Left renal pelvis (tissue), 4 donors: ENCODE data around the gene CLSTN1. TPM values are rescaled to one million over a fixed set of nuclear protein-coding genes. Genes with fewer than 3 reads are reported as not detected.
"Not testable (repeated sequence)": the region's sequence is repeated elsewhere in the genome, so short reads cannot be mapped to it uniquely, and the experiment has no call there.

ENCODE experiments used
- DNase-seq, 4 donors: peaks; one replicate each; pipeline ENCODE4 v3.0.0-alpha.2; 2013; ENCODE audit warnings: low read depth in 4 of 4, low spot score in 3 of 4
- polyA plus RNA-seq, 4 donors: library from polyadenylated mRNA; unstranded; fragments of 120-200 nt; gene quantifications; one replicate each; pipeline ENCODE4 v1.2.1, GENCODE V29; 2013; ENCODE audit not compliant: insufficient read length in 4 of 4

The CLSTN1 gene
- polyA plus RNA-seq, 4 donors: 137 to 159 (median 154) TPM

GRCh38 chr1:9768983-9769382, 54.8 kb downstream of the CLSTN1 start:
- DNase-seq: no peak

- no peak for DNase-seq
Observed at GRCh38 chr1:9767964-9768668, 55.6 kb downstream of the CLSTN1 start.

- DNase-seq: no peak
Observed at GRCh38 chr1:9766759-9767442, 56.9 kb downstream of the CLSTN1 start.

- DNase-seq: no peak
Observed at GRCh38 chr1:9764550-9764949, 59.2 kb downstream of the CLSTN1 start.

GRCh38 chr1:9763914-9764313, 59.9 kb downstream of the CLSTN1 start:
- DNase-seq: no peak

GRCh38 chr1:9762446-9762845, 61.3 kb downstream of the CLSTN1 start:
- not testable (repeated sequence) for DNase-seq

- no peak for DNase-seq
Observed at GRCh38 chr1:9761855-9762254, 61.9 kb downstream of the CLSTN1 start.

- DNase-seq: no peak
Observed at GRCh38 chr1:9760824-9761223, 62.9 kb downstream of the CLSTN1 start.

- no peak for DNase-seq
Observed at GRCh38 chr1:9759939-9760338, 63.8 kb downstream of the CLSTN1 start.

- no peak for DNase-seq
Observed at GRCh38 chr1:9758559-9759121, 65.1 kb downstream of the CLSTN1 start.

- DNase-seq: no peak
Observed at GRCh38 chr1:9755441-9755995, 68.2 kb downstream of the CLSTN1 start.

GRCh38 chr1:9753121-9753531, 70.6 kb downstream of the CLSTN1 start:
- no peak for DNase-seq

GRCh38 chr1:9751971-9752370, 71.8 kb downstream of the CLSTN1 start:
- no peak for DNase-seq

- DNase-seq: no peak
Observed at GRCh38 chr1:9749361-9749760, 74.4 kb downstream of the CLSTN1 start.

- DNase-seq: not testable (repeated sequence)
Observed at GRCh38 chr1:9748391-9748790, 75.4 kb downstream of the CLSTN1 start.

- no peak for DNase-seq
Observed at GRCh38 chr1:9746651-9747050, 77.1 kb downstream of the CLSTN1 start.

- DNase-seq: no peak
Observed at GRCh38 chr1:9746211-9746610, 77.6 kb downstream of the CLSTN1 start.

- DNase-seq: no peak
Observed at GRCh38 chr1:9744106-9744799, 79.5 kb downstream of the CLSTN1 start.

GRCh38 chr1:9737671-9738070, 86.1 kb downstream of the CLSTN1 start:
- no peak for DNase-seq

- DNase-seq: no peak
Observed at GRCh38 chr1:9737057-9737456, 86.7 kb downstream of the CLSTN1 start.

GRCh38 chr1:9736241-9736640, 87.5 kb downstream of the CLSTN1 start:
- DNase-seq: no peak
